Skeletal muscle tissue (tissue), 4 donors: ENCODE results near the gene TNF. TPM values are rescaled to one million over a fixed set of nuclear protein-coding genes. Genes with fewer than 3 reads are reported as not detected.

Experiments used
- H3K27ac ChIP-seq: one replicate; pipeline ENCODE4 v1.7.0; 2013; ENCODE audit warnings: mild to moderate bottlenecking, low read depth, low read length, inconsistent platforms
- H3K27me3 ChIP-seq, 3 donors: one replicate each; pipeline ENCODE4 v1.7.0; 2013; ENCODE audit warnings: low read length in 3 of 3; ENCODE audit not compliant: control insufficient read depth in 3 of 3, insufficient read depth in 3 of 3
- H3K36me3 ChIP-seq, 3 donors: one replicate each; pipeline ENCODE4 v1.7.0; 2013; ENCODE audit warnings: low read length in 3 of 3; ENCODE audit not compliant: control insufficient read depth in 3 of 3, insufficient read depth in 3 of 3
- H3K4me1 ChIP-seq, 3 donors: one replicate each; pipeline ENCODE4 v1.7.0; 2013; ENCODE audit warnings: low read length in 3 of 3, mild to moderate bottlenecking in 3 of 3; ENCODE audit not compliant: control insufficient read depth in 3 of 3, insufficient read depth in 3 of 3
- H3K4me3 ChIP-seq, 3 donors: one replicate each; pipeline ENCODE4 v1.7.0; 2013; ENCODE audit warnings: low read length in 3 of 3
- H3K9ac ChIP-seq, 3 donors: one replicate each; pipeline ENCODE4 v1.7.0; 2013; ENCODE audit warnings: low read length in 3 of 3, mild to moderate bottlenecking in 3 of 3, moderate library complexity in 2 of 3, low read depth in 1 of 3
- H3K9me3 ChIP-seq, 3 donors: one replicate each; pipeline ENCODE4 v1.7.0; 2013; ENCODE audit warnings: low read length in 3 of 3; ENCODE audit not compliant: control insufficient read depth in 3 of 3
- total RNA-seq: library from RNA; depleted of rRNA; stranded (reverse); fragments of >200 nt; gene quantifications from one replicate; pipeline ENCODE4 v1.2.3, GENCODE V29; 2014
- donor health status: Osteomylitis.

The TNF gene
- total RNA-seq, 1 donor from 2014 or later: not detected

GRCh38 chr6:31532644-31533454 lies 42.5 kb upstream of the TNF start:
- Histone ChIP-seq H3K27me3 (no peaks in the 10 kb centered on the region), H3K9me3 (no peaks in the 10 kb centered on the region), H3K36me3 (peaks cover 66 to 75% (median 70%) of the 10 kb centered on the region in 3 donors), H3K27ac (no peak overlapping the region), H3K4me3 (no peak overlapping the region), H3K9ac (no peak overlapping the region), H3K4me1 (peaks cover 3 to 4% (median 4%) of the 10 kb centered on the region in 3 donors)

- Histone ChIP-seq H3K36me3 (peaks cover 72 to 81% (median 76%) of the 10 kb centered on the region in 3 donors), H3K4me3 (no peak overlapping the region), H3K27me3 (no peaks in the 10 kb centered on the region), H3K9me3 (no peaks in the 10 kb centered on the region), H3K27ac (no peak overlapping the region), H3K4me1 (peaks cover under 1 to 2% (median under 1%) of the 10 kb centered on the region in 3 donors), H3K9ac (no peak overlapping the region)
Measured at GRCh38 chr6:31533455-31533841, 41.9 kb upstream of the TNF start.

- Histone ChIP-seq H3K4me1 (peaks cover 5% of the 10 kb centered on the region in 3 donors), H3K9ac (no peak overlapping the region), H3K4me3 (no peak overlapping the region), H3K27ac (no peak overlapping the region), H3K36me3 (peaks cover 77 to 86% (median 82%) of the 10 kb centered on the region in 3 donors), H3K9me3 (no peaks in the 10 kb centered on the region), H3K27me3 (no peaks in the 10 kb centered on the region)
Measured at GRCh38 chr6:31534011-31534410, 41.4 kb upstream of the TNF start.

GRCh38 chr6:31534521-31535040 lies 40.8 kb upstream of the TNF start:
- Histone ChIP-seq H3K9ac (no peak overlapping the region), H3K4me1 (peaks cover 11% of the 10 kb centered on the region in 3 donors), H3K4me3 (no peak overlapping the region), H3K27me3 (no peaks in the 10 kb centered on the region), H3K36me3 (peaks cover 79 to 90% (median 84%) of the 10 kb centered on the region in 3 donors), H3K9me3 (no peaks in the 10 kb centered on the region), H3K27ac (no peak overlapping the region)

- no peak overlapping the region for H3K4me3 ChIP-seq
- H3K36me3 ChIP-seq: peaks cover 76 to 88% (median 82%) of the 10 kb centered on the region in 3 donors
- H3K4me1 ChIP-seq: peaks cover 22 to 23% (median 22%) of the 10 kb centered on the region in 3 donors
- H3K9ac ChIP-seq: peak overlapping the region in 1 of 3 donors; percentile 15
- no peak overlapping the region for H3K27ac ChIP-seq
- no peaks in the 10 kb centered on the region for H3K27me3 ChIP-seq
- no peaks in the 10 kb centered on the region for H3K9me3 ChIP-seq
Measured at GRCh38 chr6:31535538-31536324, 39.6 kb upstream of the TNF start.

- peaks cover 55 to 60% (median 58%) of the 10 kb centered on the region in 3 donors for H3K36me3 ChIP-seq
- H3K9ac ChIP-seq: peak overlapping the region; percentile 97 to 99 (median 99)
- no peaks in the 10 kb centered on the region for H3K27me3 ChIP-seq
- H3K27ac ChIP-seq: no peak overlapping the region
- peak overlapping the region in 1 of 3 donors; percentile 4 for H3K4me3 ChIP-seq
- peaks cover 28 to 41% (median 28%) of the 10 kb centered on the region in 3 donors for H3K4me1 ChIP-seq
- no peaks in the 10 kb centered on the region for H3K9me3 ChIP-seq
Measured at GRCh38 chr6:31538805-31539400, 36.5 kb upstream of the TNF start.

GRCh38 chr6:31540640-31541039 lies 34.7 kb upstream of the TNF start:
- Histone ChIP-seq H3K9ac (peak overlapping the region; percentile 97 to 99 (median 99)), H3K36me3 (peaks cover 38 to 43% (median 40%) of the 10 kb centered on the region in 3 donors), H3K9me3 (no peaks in the 10 kb centered on the region), H3K4me3 (peak overlapping the region; percentile 84 to 99 (median 98)), H3K4me1 (peaks cover 28 to 41% (median 28%) of the 10 kb centered on the region in 3 donors), H3K27ac (peak overlapping the region; percentile 96), H3K27me3 (no peaks in the 10 kb centered on the region)

GRCh38 chr6:31541059-31541657 lies 34.2 kb upstream of the TNF start:
- Histone ChIP-seq H3K4me3 (peak overlapping the region; percentile 84 to 99 (median 98)), H3K4me1 (peaks cover 29 to 45% (median 30%) of the 10 kb centered on the region in 3 donors), H3K27me3 (no peaks in the 10 kb centered on the region), H3K36me3 (peaks cover 33 to 38% (median 35%) of the 10 kb centered on the region in 3 donors), H3K27ac (peak overlapping the region; percentile 96), H3K9me3 (no peaks in the 10 kb centered on the region), H3K9ac (peak overlapping the region; percentile 97 to 99 (median 99))
